Caco-2 (cell line): ENCODE results near the gene TGFB2. TPM values are rescaled to one million over a fixed set of nuclear protein-coding genes. Genes with fewer than 3 reads are reported as not detected.
A peak's percentile ranks its signal among the peaks of the same experiment; 100 is the strongest.

Source experiments
- Bru-seq: library from RNA; stranded (reverse); fragments of 400-500 nt; gene quantifications from one replicate; lab custom pipeline; 2021; lab: Mats Ljungman, UMichigan
- BruChase-seq, 2 experiments: library from RNA; stranded (reverse); fragments of 400-500 nt; gene quantifications; one replicate each; lab custom pipeline; 2021; lab: Mats Ljungman, UMichigan
- BruUV-seq: library from RNA; stranded (reverse); fragments of 400-500 nt; replicated peaks from 2 replicates; lab custom pipeline; 2021; lab: Mats Ljungman, UMichigan
- CTCF ChIA-PET: fragments of 300-600 bp; sonication (Branson Sonifier 250); formaldehyde crosslinking; loops from one replicate; lab custom pipeline; 2022; ENCODE audit warnings: antibody characterized with exemption; lab: Charles Lee
- POLR2A ChIA-PET: fragments of 300-600 bp; sonication (Branson Sonifier 250); formaldehyde crosslinking; loops from one replicate; lab custom pipeline; 2022; ENCODE audit warnings: antibody characterized with exemption; lab: Charles Lee
- DNase-seq, 2 experiments: peaks; one replicate each; pipeline versions ENCODE4 v3.0.0 to v3.0.0-alpha.2; 2020 to 2022
- H3K27me3 ChIP-seq: replicated peaks from 2 replicates; pipeline ENCODE4 v1.6.0; 2011; ENCODE audit warnings: low read length; ENCODE audit not compliant: control insufficient read depth, insufficient read depth
- H3K36me3 ChIP-seq: 2 replicates; pipeline ENCODE4 v1.5.1; 2011; ENCODE audit warnings: low read length; ENCODE audit not compliant: control insufficient read depth, insufficient read depth
- H3K4me1 ChIP-seq: fragments of 250-450 bp; sonication (Bioruptor Pico); 2 replicates; pipeline ENCODE4 v1.5.1; 2020; ENCODE audit warnings: mild to moderate bottlenecking
- H3K4me3 ChIP-seq: 2 replicates; pipeline ENCODE4 v1.5.1; 2011; ENCODE audit warnings: low read depth, mild to moderate bottlenecking, control low read depth, low read length
- H3K9me3 ChIP-seq: fragments of 250-450 bp; sonication (Bioruptor Pico); 2 replicates; pipeline ENCODE4 v1.5.1; 2020; ENCODE audit warnings: mild to moderate bottlenecking, moderate library complexity
- H3K27ac Mint-ChIP-seq: one replicate; pipeline ENCODE4 v1.8.0; 2022; ENCODE audit warnings: mixed read lengths; ENCODE audit not compliant: unreplicated experiment
- H3K27me3 Mint-ChIP-seq: one replicate; pipeline ENCODE4 v1.8.0; 2022; ENCODE audit warnings: mixed read lengths; ENCODE audit not compliant: insufficient read depth, unreplicated experiment
- H3K36me3 Mint-ChIP-seq: one replicate; pipeline ENCODE4 v1.8.0; 2022; ENCODE audit warnings: mild to moderate bottlenecking, mixed read lengths; ENCODE audit not compliant: insufficient read depth, unreplicated experiment
- H3K4me1 Mint-ChIP-seq: one replicate; pipeline ENCODE4 v1.8.0; 2022; ENCODE audit warnings: low read depth, mixed read lengths; ENCODE audit not compliant: unreplicated experiment
- H3K4me3 Mint-ChIP-seq: one replicate; pipeline ENCODE4 v1.8.0; 2022; ENCODE audit warnings: mild to moderate bottlenecking, moderate library complexity, mixed read lengths; ENCODE audit not compliant: unreplicated experiment
- H3K9me3 Mint-ChIP-seq: one replicate; pipeline ENCODE4 v1.8.0; 2022; ENCODE audit warnings: mixed read lengths; ENCODE audit not compliant: unreplicated experiment
- intact Hi-C: fragments of 100-400 bp; cut with micrococcal nuclease; formaldehyde crosslinking; loops from one replicate; pipeline ENCODE4 v1.10.0; 2022; ENCODE audit not compliant: unreplicated experiment
- long read RNA-seq: library from polyadenylated mRNA; stranded (forward); transcript quantifications from one replicate; pipeline ENCODE4 v2.0.0, GENCODE V29; 2022
- total RNA-seq: library from RNA; stranded (reverse); gene quantifications from 2 replicates; pipeline ENCODE4 v1.2.3, GENCODE V29; 2022
- TF ChIP-seq, protein P1 (sequence below), 2 experiments: fragments of 200-600 bp in 1 of 2; IDR thresholded peaks; 1 replicate in 1 of 2; 2 replicates in 1 of 2; pipeline versions ENCODE4 v1.5.1 to v1.8.0; 2011 to 2022; ENCODE audit warnings: antibody characterized with exemption in 1 of 2, control low read depth in 1 of 2, inconsistent platforms in 1 of 2, low read depth in 1 of 2, low read length in 1 of 2, mild to moderate bottlenecking in 1 of 2, moderate library complexity in 1 of 2; ENCODE audit not compliant: insufficient read depth in 1 of 2, severe bottlenecking in 1 of 2, unreplicated experiment in 1 of 2

The TGFB2 gene
- total RNA-seq (12.7 and 14.2 TPM in 2 replicates), Bru-seq, nascent RNA (percentile 77 among the genes with signal in this experiment), BruChase-seq, experiment 1, labeled RNA remaining after a 2-hour chase (percentile 65 among the genes with signal in this experiment), BruChase-seq, experiment 2, labeled RNA remaining after a 6-hour chase (percentile 61 among the genes with signal in this experiment)
- long read RNA-seq, full-length matches to known transcripts, result 14 of 17 reads
- long read RNA-seq, partial matches to known transcripts, result 1 of 17 reads
- long read RNA-seq, other reads (novel, unspliced or antisense), result 2 of 17 reads

DNA sequence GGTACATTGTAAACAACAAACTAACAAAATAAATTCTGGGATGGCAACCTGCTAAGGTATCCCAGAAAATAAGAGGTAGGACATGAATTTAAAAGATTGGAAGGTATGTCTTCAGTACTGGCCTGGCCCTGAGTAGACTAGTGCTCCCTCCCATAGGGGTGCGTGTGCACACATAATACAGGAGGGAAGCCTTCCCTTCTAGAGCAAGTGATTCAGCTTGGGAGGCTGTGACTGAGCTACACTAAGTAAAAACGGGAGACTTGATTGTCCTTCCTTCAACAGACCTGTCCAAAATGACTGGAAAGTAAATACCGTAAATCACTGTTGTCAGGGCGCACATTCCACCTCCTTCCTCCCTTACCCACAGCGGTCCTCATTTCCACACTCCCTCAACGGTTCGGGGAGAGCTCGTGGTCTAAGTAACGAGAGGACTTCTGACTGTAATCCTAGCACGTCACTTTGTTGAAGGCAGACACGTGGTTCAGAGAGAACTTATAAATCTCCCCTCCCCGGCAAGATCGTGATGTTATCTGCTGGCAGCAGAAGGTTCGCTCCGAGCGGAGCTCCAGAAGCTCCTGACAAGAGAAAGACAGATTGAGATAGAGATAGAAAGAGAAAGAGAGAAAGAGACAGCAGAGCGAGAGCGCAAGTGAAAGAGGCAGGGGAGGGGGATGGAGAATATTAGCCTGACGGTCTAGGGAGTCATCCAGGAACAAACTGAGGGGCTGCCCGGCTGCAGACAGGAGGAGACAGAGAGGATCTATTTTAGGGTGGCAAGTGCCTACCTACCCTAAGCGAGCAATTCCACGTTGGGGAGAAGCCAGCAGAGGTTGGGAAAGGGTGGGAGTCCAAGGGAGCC lies at the start of gene TGFB2:
TGFB2 (plus strand) TSS at position 523 of the 859 bp plus-strand sequence. CDS start 1,366 bp downstream, outside the sequence.
- Mint-ChIP-seq H3K27ac (no peak within 1 kb of the TSS), H3K36me3 (peaks cover 17% of the 10 kb centered on the region), H3K4me3 (no peak within 1 kb of the TSS), H3K4me1 (no peaks in the 10 kb centered on the region), H3K9me3 (no peaks in the 10 kb centered on the region), H3K27me3 (no peaks in the 10 kb centered on the region)
- Histone ChIP-seq H3K4me3 (peak within 1 kb of the TSS; percentile 81), H3K27me3 (no peaks in the 10 kb centered on the region), H3K36me3 (no peaks in the 10 kb centered on the region), H3K4me1 (peaks cover 14% of the 10 kb centered on the region; the same call in 1 of the 2 replicates), H3K9me3 (no peaks in the 10 kb centered on the region)
- TF ChIP-seq, protein P1, sequence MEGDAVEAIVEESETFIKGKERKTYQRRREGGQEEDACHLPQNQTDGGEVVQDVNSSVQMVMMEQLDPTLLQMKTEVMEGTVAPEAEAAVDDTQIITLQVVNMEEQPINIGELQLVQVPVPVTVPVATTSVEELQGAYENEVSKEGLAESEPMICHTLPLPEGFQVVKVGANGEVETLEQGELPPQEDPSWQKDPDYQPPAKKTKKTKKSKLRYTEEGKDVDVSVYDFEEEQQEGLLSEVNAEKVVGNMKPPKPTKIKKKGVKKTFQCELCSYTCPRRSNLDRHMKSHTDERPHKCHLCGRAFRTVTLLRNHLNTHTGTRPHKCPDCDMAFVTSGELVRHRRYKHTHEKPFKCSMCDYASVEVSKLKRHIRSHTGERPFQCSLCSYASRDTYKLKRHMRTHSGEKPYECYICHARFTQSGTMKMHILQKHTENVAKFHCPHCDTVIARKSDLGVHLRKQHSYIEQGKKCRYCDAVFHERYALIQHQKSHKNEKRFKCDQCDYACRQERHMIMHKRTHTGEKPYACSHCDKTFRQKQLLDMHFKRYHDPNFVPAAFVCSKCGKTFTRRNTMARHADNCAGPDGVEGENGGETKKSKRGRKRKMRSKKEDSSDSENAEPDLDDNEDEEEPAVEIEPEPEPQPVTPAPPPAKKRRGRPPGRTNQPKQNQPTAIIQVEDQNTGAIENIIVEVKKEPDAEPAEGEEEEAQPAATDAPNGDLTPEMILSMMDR (IDR thresholded peaks at IDR 0.05; ENCODE audit: insufficient read depth in 1 of 2, low read depth in 1 of 2, low read length in 1 of 2, severe bottlenecking in 1 of 2, unreplicated experiment in 1 of 2), result peak in 1 of 2 experiments; percentile 15
- intact Hi-C loops, result loop anchor here (1.0 to 5.0 kb wide), 7 partner anchors 22 to 827 kb away; partner anchors contain the start of gene LYPLAL1
- ChIA-PET CTCF (interaction anchor here (0.9 to 1.6 kb wide), 3 partner anchors 8 to 36 kb away, joined by 3 to 7 read pairs (median 5); no protein-coding TSS in a partner anchor), POLR2A (interaction anchor here (0.6 to 1.2 kb wide), 5 partner anchors 22 to 717 kb away, joined by 4 read pairs; no protein-coding TSS in a partner anchor)
- peak; percentile 72 for DNase-seq
- TSS peak; percentile 67 for BruUV-seq

DNA sequence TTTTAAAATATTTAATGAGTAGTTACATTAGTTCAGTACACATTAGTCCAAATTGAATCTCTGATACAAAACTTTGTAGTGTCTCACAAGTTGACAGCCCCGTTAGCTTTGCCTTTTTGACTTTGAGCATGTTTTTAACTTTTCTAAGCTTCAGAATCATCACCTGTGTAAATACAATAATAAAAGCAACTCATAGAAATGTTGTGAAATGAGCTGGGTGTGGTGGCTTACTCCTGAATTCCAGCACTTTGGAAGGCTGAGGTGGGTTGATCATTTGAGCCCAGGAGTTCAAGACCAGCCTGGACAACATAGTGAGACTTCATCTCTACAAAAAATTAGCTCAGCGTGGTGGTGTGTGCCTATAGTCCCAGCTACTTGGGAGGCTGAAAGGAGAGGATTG lies 49.0 kb upstream of the TGFB2 start:
- H3K4me1 Mint-ChIP-seq, result peaks cover 26% of the 10 kb centered on the region
- CTCF ChIA-PET, result no interaction called here
- Histone ChIP-seq H3K36me3 (no peaks in the 10 kb centered on the region), H3K27me3 (no peaks in the 10 kb centered on the region), H3K9me3 (no peaks in the 10 kb centered on the region), H3K4me1 (peaks cover 47% of the 10 kb centered on the region), H3K4me3 (no peak overlapping the region)
- peak overlapping the region; percentile 49 for H3K4me3 Mint-ChIP-seq
- intact Hi-C loops, result loop anchor here (5.0 kb wide), 1 partner anchor 51 kb away; the partner anchor contains the start of gene TGFB2
- peaks cover 9% of the 10 kb centered on the region for H3K36me3 Mint-ChIP-seq
- H3K27me3 Mint-ChIP-seq, result no peaks in the 10 kb centered on the region
- BruUV-seq, result no TSS peak
- POLR2A ChIA-PET, result interaction anchor here (1.3 kb wide), 1 partner anchor 11 kb away, joined by 3 read pairs; the partner anchor contains the start of gene RRP15
- H3K27ac Mint-ChIP-seq, result peak overlapping the region; percentile 81
- no peak for DNase-seq
- no peaks in the 10 kb centered on the region for H3K9me3 Mint-ChIP-seq
- TF ChIP-seq, protein P1 (IDR thresholded peaks at IDR 0.05; ENCODE audit: insufficient read depth in 1 of 2, low read depth in 1 of 2, low read length in 1 of 2, severe bottlenecking in 1 of 2, unreplicated experiment in 1 of 2), result no peak

DNA sequence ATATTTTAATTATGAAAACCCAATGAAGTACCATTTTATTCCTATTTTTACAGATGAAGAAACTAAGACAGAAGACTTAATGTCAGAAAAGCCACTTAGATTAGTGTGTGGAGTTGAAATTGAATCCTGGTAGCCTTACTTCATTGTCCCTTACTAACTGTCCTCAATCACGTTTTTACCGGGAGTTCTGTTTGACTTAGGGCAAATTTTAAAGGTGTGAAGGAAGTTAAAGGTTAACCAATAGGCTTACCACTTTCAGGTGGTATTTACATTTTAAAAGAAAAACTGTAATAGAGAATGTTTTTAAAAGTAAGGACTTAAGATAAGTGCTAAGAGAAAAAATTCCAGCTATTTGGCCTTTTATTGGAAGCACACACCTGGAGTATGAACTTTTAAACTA lies 47.7 kb upstream of the TGFB2 start:
- POLR2A ChIA-PET, result no interaction called here
- intact Hi-C loops, result loop anchor here (5.0 kb wide), 1 partner anchor 50 kb away; the partner anchor contains the start of gene TGFB2
- peak overlapping the region; percentile 30 for H3K4me3 Mint-ChIP-seq
- Histone ChIP-seq H3K27me3 (no peaks in the 10 kb centered on the region), H3K9me3 (no peaks in the 10 kb centered on the region), H3K36me3 (no peaks in the 10 kb centered on the region), H3K4me1 (peaks cover 55% of the 10 kb centered on the region), H3K4me3 (no peak overlapping the region)
- CTCF ChIA-PET, result no interaction called here
- TF ChIP-seq, protein P1 (IDR thresholded peaks at IDR 0.05; ENCODE audit: insufficient read depth in 1 of 2, low read depth in 1 of 2, low read length in 1 of 2, severe bottlenecking in 1 of 2, unreplicated experiment in 1 of 2), result no peak
- H3K36me3 Mint-ChIP-seq, result peaks cover 9% of the 10 kb centered on the region
- no peaks in the 10 kb centered on the region for H3K27me3 Mint-ChIP-seq
- BruUV-seq, result no TSS peak
- DNase-seq, result no peak
- peaks cover 34% of the 10 kb centered on the region for H3K4me1 Mint-ChIP-seq
- no peaks in the 10 kb centered on the region for H3K9me3 Mint-ChIP-seq
- H3K27ac Mint-ChIP-seq, result peak overlapping the region; percentile 81
